GM12878 (cell line): ENCODE results near the gene CRIM1. TPM values are rescaled to one million over a fixed set of nuclear protein-coding genes. Genes with fewer than 3 reads are reported as not detected.

Experiments
- ATAC-seq: fragments of 200-7000 bp; cut with Tn5 transposase; 3 replicates; pipeline ENCODE4 v1.9.1; 2020; ENCODE audit warnings: mild to moderate bottlenecking, moderate library complexity
- BruUV-seq: library from RNA; stranded (reverse); fragments of 400-500 nt; replicated peaks from 2 replicates; lab custom pipeline; 2021; lab: Mats Ljungman, UMichigan
- CTCF ChIA-PET: fragments of 300-600 bp; sonication (Branson Sonifier 250); formaldehyde crosslinking; extraction: SDS; loops from one replicate; lab custom pipeline; 2021; ENCODE audit warnings: inconsistent platforms; lab: Yijun Ruan, JAX
- POLR2A ChIA-PET: fragments of 350-600 bp; formaldehyde crosslinking; extraction: SDS; loops from one replicate; lab custom pipeline; 2021; ENCODE audit warnings: inconsistent platforms; lab: Charles Lee
- RAD21 ChIA-PET: fragments of 300-600 bp; sonication (Branson Sonifier 250); formaldehyde crosslinking; loops from one replicate; lab custom pipeline; 2023; ENCODE audit warnings: antibody characterized with exemption; ENCODE audit not compliant: unreplicated experiment; lab: Charles Lee
- SMC1A ChIA-PET: fragments of 300-600 bp; sonication (Branson Sonifier 250); formaldehyde crosslinking; loops from one replicate; lab custom pipeline; 2023; ENCODE audit not compliant: unreplicated experiment, uncharacterized antibody; lab: Charles Lee
- DNase-seq: peaks from one replicate; pipeline ENCODE4 v3.0.0-alpha.2; 2011; ENCODE audit warnings: low read depth, low spot score
- FAIRE-seq: peaks from 3 replicates; lab custom pipeline; 2011; peaks lifted over from hg19 to GRCh38; lab: Jason Lieb, UNC
- H2AFZ ChIP-seq: 2 replicates; pipeline ENCODE4 v1.6.0; 2011; ENCODE audit warnings: low read depth, low read length, control low read depth; ENCODE audit not compliant: control insufficient read depth
- H3K27ac ChIP-seq: 2 replicates; pipeline ENCODE4 v1.5.1; 2011; ENCODE audit warnings: control low read depth; ENCODE audit not compliant: control insufficient read depth, insufficient read depth
- H3K27me3 ChIP-seq, 2 experiments: replicated peaks in 1 of 2; 2 replicates each; pipeline versions ENCODE4 v1.6.0 to v1.6.1; 2011; ENCODE audit warnings: low read length in 1 of 2; ENCODE audit not compliant: control insufficient read depth in 2 of 2, insufficient read depth in 2 of 2
- H3K36me3 ChIP-seq, 2 experiments: 2 replicates each; pipeline ENCODE4 v1.5.1; 2011; ENCODE audit warnings: low read length in 1 of 2; ENCODE audit not compliant: control insufficient read depth in 2 of 2, insufficient read depth in 2 of 2
- H3K4me1 ChIP-seq: 2 replicates; pipeline ENCODE4 v1.6.1; 2011; ENCODE audit warnings: mild to moderate bottlenecking, low read length, moderate library complexity, mixed read lengths; ENCODE audit not compliant: control insufficient read depth, insufficient read depth
- H3K4me2 ChIP-seq: 2 replicates; pipeline ENCODE4 v1.6.0; 2011; ENCODE audit warnings: control low read depth; ENCODE audit not compliant: control insufficient read depth, insufficient read depth
- H3K4me3 ChIP-seq: fragments of 200-600 bp; sonication (generic); 2 replicates; pipeline ENCODE4 v1.5.1; 2016
- H3K79me2 ChIP-seq: 2 replicates; pipeline ENCODE4 v1.6.0; 2011; ENCODE audit warnings: low read length; ENCODE audit not compliant: control insufficient read depth, insufficient read depth
- H3K9ac ChIP-seq: 2 replicates; pipeline ENCODE4 v1.8.0; 2011; ENCODE audit warnings: low read length, control low read depth, mixed read lengths; ENCODE audit not compliant: control insufficient read depth, insufficient read depth
- H3K9me3 ChIP-seq: replicated peaks from 3 replicates; pipeline ENCODE4 v1.5.1; 2011; ENCODE audit warnings: mild to moderate bottlenecking, low read length; ENCODE audit not compliant: control insufficient read depth, insufficient read depth
- H4K20me1 ChIP-seq: 2 replicates; pipeline ENCODE4 v1.6.0; 2011; ENCODE audit not compliant: control insufficient read depth, insufficient read depth
- DPF2 ChIP-seq: fragments of 450-650 bp; IDR thresholded peaks from 2 replicates; pipeline ENCODE4 v1.6.1; 2017; ENCODE audit warnings: mild to moderate bottlenecking
- HDAC6 ChIP-seq: fragments of 200-600 bp; sonication (generic); IDR thresholded peaks from one replicate; pipeline ENCODE4 v1.8.0; 2017; ENCODE audit warnings: antibody characterized with exemption; ENCODE audit not compliant: unreplicated experiment
- RUNX3 ChIP-seq: IDR thresholded peaks from 2 replicates; pipeline ENCODE4 v1.6.1; 2012; ENCODE audit warnings: low read length, inconsistent platforms
- SREBF1 ChIP-seq: IDR thresholded peaks from 2 replicates; pipeline ENCODE4 v1.6.1; 2012; ENCODE audit warnings: mild to moderate bottlenecking, low read length
- ZNF384 ChIP-seq: IDR thresholded peaks from 2 replicates; pipeline ENCODE4 v1.6.1; 2012; ENCODE audit warnings: low read depth, mild to moderate bottlenecking, low read length, improper control_type of control experiment, borderline replicate concordance
- ZSCAN29 ChIP-seq: fragments of 450-650 bp; IDR thresholded peaks from 2 replicates; pipeline ENCODE4 v1.6.1; 2017; ENCODE audit warnings: mild to moderate bottlenecking, moderate library complexity
- ZZZ3 ChIP-seq: IDR thresholded peaks from 2 replicates; pipeline ENCODE4 v1.6.1; 2011; ENCODE audit warnings: low read depth; ENCODE audit not compliant: control insufficient read depth, insufficient read length
- WGBS: methylation state at CpG from one replicate; pipeline ENCODE4 v1.1.6; 2016; ENCODE audit warnings: low lambda C conversion rate; ENCODE audit not compliant: insufficient replicate concordance, insufficient coverage; ENCODE audit errors: missing lambda C conversion rate; 5-methylcytosine and 5-hydroxymethylcytosine counted together
- in situ Hi-C: fragments of 300-500 bp; cut with MboI; formaldehyde crosslinking; loops from 9 replicates; pipeline ENCODE4 v1.14.3; 2018; ENCODE audit warnings: mixed read lengths
- intact Hi-C: fragments of 100-400 bp; cut with micrococcal nuclease; formaldehyde crosslinking; loops from one replicate; pipeline ENCODE4 v1.14.2; 2022; ENCODE audit not compliant: unreplicated experiment
- polyA plus RNA-seq, 11 experiments: library from polyadenylated mRNA; depleted of rRNA in 4 of 11; unstranded in 6 of 11; stranded (reverse) in 5 of 11; fragments of >200 nt; fragmentation: Nextera tagmentation in 4 of 11; fragmentation: Illumina TruSeq in 1 of 11; extraction: Ambion mirVana in 4 of 11; extraction: Trizol in 1 of 11; gene quantifications; 1 replicate in 1 of 11; 2 replicates in 10 of 11; pipeline versions ENCODE4 v1.2.1 to v1.2.3, GENCODE V29; 2011 to 2016; ENCODE audit warnings: inconsistent platforms in 2 of 11, missing spikeins in 2 of 11, low read depth in 1 of 11
- total RNA-seq, 4 experiments: library from RNA; depleted of rRNA in 3 of 4; stranded (reverse); fragments of >200 nt in 3 of 4; fragmentation: Illumina TruSeq in 1 of 4; extraction: Trizol in 1 of 4; gene quantifications; 2 replicates each; pipeline versions ENCODE4 v1.2.1 to v1.2.3, GENCODE V29; 2013 to 2021
- TF ChIP-seq, protein P1 (sequence below): IDR thresholded peaks from 2 replicates; pipeline ENCODE4 v1.6.1; 2011; ENCODE audit warnings: borderline replicate concordance, low read depth, mild to moderate bottlenecking, moderate library complexity, mixed read lengths, low read length; ENCODE audit not compliant: insufficient read depth; ENCODE audit errors: extremely low read length
- TF ChIP-seq, protein P2 (sequence below): IDR thresholded peaks from 2 replicates; pipeline ENCODE4 v1.6.1; 2012; ENCODE audit warnings: low read length, inconsistent platforms
- TF ChIP-seq, protein P3 (sequence below): fragments of 450-650 bp; IDR thresholded peaks from 2 replicates; pipeline ENCODE4 v1.6.1; 2018; ENCODE audit warnings: mild to moderate bottlenecking, low read depth, moderate library complexity; ENCODE audit not compliant: partially characterized antibody
- TF ChIP-seq, protein P4 (sequence below): fragments of 450-650 bp; formaldehyde crosslinking; IDR thresholded peaks from 2 replicates; pipeline ENCODE4 v1.4.0; 2022; ENCODE audit warnings: mild to moderate bottlenecking, moderate library complexity

CRIM1 gene
- total and polyA plus RNA-seq, 10 of the 15 experiments (the other 5 are each of a cell fraction or from before 2014, with no cell fraction given) = 0.42 to 7.4 (median 3.1) TPM

DNA sequence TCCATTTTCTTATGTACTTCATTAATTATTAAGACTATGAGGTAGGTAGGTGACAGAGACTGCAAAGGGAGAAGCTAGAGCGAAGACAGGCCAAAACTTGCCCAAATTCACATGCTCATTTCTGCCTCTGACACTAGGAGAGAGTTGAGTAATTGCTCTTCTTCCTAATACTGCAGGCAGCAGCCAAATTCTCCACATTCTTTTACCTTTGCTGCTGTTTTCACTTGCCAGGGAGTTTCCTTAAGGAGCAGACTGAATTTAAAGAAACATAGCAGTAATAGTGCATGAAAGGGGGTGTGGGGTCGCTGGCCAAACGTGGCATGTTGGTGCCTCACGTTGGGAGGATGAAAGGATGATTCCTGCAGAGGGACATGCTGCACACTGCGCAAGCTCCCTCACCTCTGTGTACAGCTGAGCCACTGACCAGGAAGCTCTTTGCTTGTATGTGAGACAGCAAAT is 12.3 kb downstream of the CRIM1 start:
- no peaks in the 10 kb centered on the region for H3K36me3 ChIP-seq
- H3K27ac ChIP-seq = no peak overlapping the region
- no peaks in the 10 kb centered on the region for H3K9me3 ChIP-seq
- FAIRE-seq = no peak
- H3K27me3 ChIP-seq = no peaks in the 10 kb centered on the region
- no peak overlapping the region for H3K4me3 ChIP-seq
- no peak overlapping the region for H3K4me2 ChIP-seq
- ChIA-PET POLR2A (no interaction called here), SMC1A (no interaction called here), CTCF (interaction anchor here (1.2 to 1.4 kb wide), 2 partner anchors 19 to 296 kb away, joined by 3 to 5 read pairs; no protein-coding TSS in a partner anchor), RAD21 (no interaction called here)
- no peak overlapping the region for H3K9ac ChIP-seq
- in situ Hi-C loops (no loop called here), intact Hi-C loops (no loop called here)
- WGBS = 11% methylated on average over 5 of the region's 5 CpGs
- TF ChIP-seq, protein P1, sequence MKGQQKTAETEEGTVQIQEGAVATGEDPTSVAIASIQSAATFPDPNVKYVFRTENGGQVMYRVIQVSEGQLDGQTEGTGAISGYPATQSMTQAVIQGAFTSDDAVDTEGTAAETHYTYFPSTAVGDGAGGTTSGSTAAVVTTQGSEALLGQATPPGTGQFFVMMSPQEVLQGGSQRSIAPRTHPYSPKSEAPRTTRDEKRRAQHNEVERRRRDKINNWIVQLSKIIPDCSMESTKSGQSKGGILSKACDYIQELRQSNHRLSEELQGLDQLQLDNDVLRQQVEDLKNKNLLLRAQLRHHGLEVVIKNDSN = no peak
- TF ChIP-seq, protein P2, sequence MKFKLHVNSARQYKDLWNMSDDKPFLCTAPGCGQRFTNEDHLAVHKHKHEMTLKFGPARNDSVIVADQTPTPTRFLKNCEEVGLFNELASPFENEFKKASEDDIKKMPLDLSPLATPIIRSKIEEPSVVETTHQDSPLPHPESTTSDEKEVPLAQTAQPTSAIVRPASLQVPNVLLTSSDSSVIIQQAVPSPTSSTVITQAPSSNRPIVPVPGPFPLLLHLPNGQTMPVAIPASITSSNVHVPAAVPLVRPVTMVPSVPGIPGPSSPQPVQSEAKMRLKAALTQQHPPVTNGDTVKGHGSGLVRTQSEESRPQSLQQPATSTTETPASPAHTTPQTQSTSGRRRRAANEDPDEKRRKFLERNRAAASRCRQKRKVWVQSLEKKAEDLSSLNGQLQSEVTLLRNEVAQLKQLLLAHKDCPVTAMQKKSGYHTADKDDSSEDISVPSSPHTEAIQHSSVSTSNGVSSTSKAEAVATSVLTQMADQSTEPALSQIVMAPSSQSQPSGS = no peak
- TF ChIP-seq ZNF384 = no peak
- TF ChIP-seq, protein P3, sequence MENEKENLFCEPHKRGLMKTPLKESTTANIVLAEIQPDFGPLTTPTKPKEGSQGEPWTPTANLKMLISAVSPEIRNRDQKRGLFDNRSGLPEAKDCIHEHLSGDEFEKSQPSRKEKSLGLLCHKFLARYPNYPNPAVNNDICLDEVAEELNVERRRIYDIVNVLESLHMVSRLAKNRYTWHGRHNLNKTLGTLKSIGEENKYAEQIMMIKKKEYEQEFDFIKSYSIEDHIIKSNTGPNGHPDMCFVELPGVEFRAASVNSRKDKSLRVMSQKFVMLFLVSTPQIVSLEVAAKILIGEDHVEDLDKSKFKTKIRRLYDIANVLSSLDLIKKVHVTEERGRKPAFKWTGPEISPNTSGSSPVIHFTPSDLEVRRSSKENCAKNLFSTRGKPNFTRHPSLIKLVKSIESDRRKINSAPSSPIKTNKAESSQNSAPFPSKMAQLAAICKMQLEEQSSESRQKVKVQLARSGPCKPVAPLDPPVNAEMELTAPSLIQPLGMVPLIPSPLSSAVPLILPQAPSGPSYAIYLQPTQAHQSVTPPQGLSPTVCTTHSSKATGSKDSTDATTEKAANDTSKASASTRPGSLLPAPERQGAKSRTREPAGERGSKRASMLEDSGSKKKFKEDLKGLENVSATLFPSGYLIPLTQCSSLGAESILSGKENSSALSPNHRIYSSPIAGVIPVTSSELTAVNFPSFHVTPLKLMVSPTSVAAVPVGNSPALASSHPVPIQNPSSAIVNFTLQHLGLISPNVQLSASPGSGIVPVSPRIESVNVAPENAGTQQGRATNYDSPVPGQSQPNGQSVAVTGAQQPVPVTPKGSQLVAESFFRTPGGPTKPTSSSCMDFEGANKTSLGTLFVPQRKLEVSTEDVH = no peak
- TF ChIP-seq, protein P4, sequence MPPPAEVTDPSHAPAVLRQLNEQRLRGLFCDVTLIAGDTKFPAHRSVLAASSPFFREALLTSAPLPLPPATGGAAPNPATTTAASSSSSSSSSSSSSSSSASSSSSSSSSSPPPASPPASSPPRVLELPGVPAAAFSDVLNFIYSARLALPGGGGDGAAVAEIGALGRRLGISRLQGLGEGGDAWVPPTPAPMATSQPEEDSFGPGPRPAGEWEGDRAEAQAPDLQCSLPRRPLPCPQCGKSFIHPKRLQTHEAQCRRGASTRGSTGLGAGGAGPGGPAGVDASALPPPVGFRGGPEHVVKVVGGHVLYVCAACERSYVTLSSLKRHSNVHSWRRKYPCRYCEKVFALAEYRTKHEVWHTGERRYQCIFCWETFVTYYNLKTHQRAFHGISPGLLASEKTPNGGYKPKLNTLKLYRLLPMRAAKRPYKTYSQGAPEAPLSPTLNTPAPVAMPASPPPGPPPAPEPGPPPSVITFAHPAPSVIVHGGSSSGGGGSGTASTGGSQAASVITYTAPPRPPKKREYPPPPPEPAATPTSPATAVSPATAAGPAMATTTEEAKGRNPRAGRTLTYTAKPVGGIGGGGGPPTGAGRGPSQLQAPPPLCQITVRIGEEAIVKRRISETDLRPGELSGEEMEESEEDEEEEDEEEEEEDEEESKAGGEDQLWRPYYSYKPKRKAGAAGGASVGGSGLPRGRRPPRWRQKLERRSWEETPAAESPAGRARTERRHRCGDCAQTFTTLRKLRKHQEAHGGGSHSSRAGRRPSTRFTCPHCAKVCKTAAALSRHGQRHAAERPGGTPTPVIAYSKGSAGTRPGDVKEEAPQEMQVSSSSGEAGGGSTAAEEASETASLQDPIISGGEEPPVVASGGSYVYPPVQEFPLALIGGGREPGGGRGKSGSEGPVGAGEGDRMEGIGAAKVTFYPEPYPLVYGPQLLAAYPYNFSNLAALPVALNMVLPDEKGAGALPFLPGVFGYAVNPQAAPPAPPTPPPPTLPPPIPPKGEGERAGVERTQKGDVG = no peak
- TF ChIP-seq DPF2 = no peak
- TF ChIP-seq ZSCAN29 = no peak
- TF ChIP-seq HDAC6 = no peak
- no peak for TF ChIP-seq RUNX3
- no peak for TF ChIP-seq ZZZ3
- TF ChIP-seq SREBF1 = no peak
- no peaks in the 10 kb centered on the region for H3K79me2 ChIP-seq
- no TSS peak for BruUV-seq
- no peak for ATAC-seq
- H4K20me1 ChIP-seq = no peaks in the 10 kb centered on the region
- H3K4me1 ChIP-seq = no peaks in the 10 kb centered on the region
- H2AFZ ChIP-seq = no peak overlapping the region
- no peak for DNase-seq
